UCSD-AML1 (cell line): ENCODE measurements around the gene GAA.
"Not testable (repeated sequence)": the region's sequence is repeated elsewhere in the genome, so short reads cannot be mapped to it uniquely, and the experiment has no call there.

Experiments
- DNase-seq: peaks from one replicate; lab custom pipeline; 2025; ENCODE audit not compliant: unreplicated experiment; lab: John Stamatoyannopoulos, UW

GAA gene

DNA sequence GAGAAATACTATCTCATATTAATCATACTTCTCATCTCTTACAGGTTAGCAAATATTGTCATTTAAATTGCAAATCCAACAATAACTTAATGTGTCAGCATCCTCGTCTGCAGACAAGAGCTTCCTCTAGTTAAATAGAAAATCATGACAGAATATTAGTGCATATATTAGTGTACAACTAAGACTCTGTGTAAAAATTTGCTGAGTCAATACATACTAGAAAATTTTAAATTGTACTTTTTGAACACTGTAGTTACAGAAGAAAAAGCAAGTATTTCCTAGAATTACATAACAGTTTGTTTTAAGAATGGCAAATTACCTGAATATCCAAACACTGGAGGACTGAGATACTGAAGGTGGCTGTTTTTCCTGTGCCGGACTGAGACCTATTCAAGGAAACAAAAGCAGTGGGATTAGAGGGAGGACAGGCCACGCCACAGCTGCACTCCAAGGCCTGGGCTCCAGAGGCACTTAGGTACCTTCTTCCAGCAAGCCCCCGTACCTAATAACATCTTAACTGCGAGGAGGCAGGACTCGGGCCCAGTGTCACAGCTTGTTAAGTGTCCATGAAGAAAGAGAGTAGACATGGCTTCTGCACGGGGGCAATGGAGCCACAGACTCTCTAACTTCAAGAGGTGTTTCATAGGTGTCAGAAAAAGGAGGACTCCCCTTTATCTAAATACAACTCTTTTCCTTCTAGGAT, 40.2 kb downstream of the GAA start:
- DNase-seq: no peak

- no peak for DNase-seq
Observed at GRCh38 chr17:80142929-80143328, 41.5 kb downstream of the GAA start.

- no peak for DNase-seq
Observed at GRCh38 chr17:80145076-80146075, 44.0 kb downstream of the GAA start.

- no peak for DNase-seq
Observed at GRCh38 chr17:80146121-80147034, 45.0 kb downstream of the GAA start.

GRCh38 chr17:80147035-80147822, 45.8 kb downstream of the GAA start, which contains the start of gene EIF4A3:
TSS of gene EIF4A3 (minus strand) at chr17:80147128. CDS start at chr17:80146961, 167 bp downstream.
- DNase-seq: peak; percentile 98

DNA sequence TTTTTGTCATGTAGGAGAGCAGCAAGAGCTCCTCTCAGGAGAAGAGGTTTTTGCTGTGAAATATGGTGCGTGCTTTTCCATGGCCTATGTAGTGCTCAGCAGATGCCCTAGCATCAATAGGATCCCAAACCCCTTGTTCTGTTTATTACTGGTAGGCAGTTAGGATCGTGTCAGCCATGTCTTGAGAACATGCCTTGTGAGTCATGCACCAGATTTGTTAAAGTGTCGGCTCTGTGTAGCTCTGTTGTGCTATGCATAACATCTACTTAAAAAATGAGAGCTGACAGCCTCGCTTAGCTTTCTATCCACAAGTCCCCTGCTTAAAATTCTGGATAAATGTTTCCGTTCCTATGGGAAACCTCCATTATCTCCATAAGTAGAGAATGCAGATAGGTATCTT, 50.0 kb downstream of the GAA start:
- DNase-seq: no peak

DNA sequence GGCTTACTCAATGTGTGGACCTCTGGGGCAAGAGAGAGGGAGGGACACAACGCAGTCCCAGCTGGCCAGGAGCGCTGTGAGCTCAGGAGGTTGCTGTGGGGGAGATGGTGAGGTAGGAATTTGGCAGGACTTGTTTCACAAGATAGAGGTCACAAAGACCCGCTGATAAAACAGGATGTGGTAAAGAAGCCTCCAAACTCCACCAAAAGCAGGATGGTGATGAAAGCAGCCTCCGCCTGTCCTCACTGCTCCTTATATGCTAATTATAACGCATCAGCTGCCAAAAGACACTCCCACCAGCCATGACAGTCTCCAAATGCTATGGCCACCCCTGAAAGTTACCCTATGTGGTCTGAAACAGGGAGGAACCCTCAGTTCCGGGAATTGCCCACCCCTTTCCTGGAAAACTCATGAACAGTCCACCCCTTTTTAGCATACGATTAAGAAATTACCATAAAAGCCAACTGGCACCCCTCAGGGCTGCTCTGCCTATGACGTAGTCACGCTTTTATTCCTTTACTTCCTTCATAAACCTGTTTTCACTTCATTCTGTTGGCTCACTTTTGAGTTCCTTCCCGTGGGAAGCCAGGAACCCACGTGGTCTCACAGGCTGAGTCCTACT, 50.8 kb downstream of the GAA start:
- DNase-seq: no peak

DNA sequence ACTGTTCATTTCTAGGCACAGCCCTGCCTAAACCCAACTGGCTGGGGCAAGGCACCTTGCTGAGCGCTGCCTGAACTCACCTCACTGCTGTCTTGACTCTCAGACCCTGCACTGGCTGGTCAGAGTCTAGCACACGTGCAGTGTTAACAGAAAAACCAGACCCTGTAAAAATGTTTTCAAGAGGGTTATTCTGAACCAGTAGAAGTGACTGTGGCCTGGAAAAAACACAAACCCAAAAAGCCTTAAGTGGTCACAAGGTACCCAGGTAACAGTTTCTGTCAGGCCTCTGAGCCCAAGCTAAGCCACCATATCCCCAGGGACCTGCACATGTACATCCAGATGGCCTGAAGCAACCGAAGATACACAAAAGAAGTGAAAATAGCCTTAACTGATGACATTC, 51.6 kb downstream of the GAA start:
- no peak for DNase-seq

DNA sequence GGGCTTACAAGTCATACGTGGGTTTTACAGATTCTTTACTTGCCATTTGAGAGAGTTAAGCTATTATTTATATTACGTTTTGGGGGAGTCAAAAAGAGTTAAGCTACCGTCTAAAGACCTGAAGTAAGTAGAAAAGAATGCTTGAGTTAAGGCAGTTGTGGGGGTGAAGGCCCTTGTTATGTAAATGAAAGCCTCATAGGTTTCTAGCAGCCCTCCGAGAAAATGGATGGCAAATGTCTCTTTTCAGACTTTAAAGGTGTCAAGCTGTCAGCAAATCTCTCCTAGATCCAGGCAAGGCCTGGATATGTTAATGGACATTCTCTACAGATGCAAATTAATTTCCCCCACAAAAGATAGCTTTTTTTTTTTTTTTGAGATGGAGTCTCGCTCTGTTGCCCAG, 52.8 kb downstream of the GAA start:
- DNase-seq: no peak

- not testable (repeated sequence) for DNase-seq
Observed at GRCh38 chr17:80155600-80155999, 54.2 kb downstream of the GAA start.

- no peak for DNase-seq
Observed at GRCh38 chr17:80158846-80159245, 57.5 kb downstream of the GAA start.

GRCh38 chr17:80160536-80160935, 59.2 kb downstream of the GAA start:
- no peak for DNase-seq

DNA sequence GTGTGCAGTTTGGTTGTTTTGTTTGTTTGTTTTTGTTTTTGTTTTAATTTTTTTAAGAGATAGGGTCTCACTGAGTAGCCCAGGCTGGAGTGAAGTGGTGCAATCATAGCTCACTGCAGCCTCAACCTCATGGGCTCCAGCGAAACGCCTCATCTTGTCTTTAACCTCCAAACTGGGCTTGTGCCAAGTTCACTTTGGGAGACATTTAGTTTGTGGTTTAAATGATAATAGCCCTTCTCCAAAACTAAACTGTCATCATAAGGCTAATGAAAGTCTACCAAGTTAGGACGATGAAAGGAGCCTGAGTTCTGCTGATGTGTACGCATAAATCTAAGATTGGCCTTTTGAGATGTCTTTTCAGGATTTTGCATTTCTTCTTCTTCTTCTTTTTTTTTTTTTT, 62.0 kb downstream of the GAA start:
- no peak for DNase-seq

DNA sequence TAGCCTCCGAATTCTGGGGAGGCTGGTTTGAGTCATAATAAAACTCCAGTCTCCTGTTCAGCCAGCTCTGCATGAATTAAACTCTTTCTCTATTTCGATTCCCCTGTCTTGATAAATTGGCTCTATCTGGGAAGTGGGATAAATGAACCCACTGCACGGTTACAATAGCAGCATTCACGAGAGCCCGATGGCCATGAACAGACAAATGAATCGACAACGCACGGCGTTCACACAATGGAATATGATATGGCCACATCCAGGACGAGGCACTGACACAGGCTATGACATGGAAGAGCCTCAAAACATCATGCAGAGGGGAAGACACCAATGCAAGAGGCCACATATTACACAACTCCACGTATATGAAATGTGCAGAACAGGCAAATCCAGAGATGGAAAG, 62.8 kb downstream of the GAA start:
- no peak for DNase-seq

- DNase-seq: no peak
Observed at GRCh38 chr17:80166446-80166845, 65.1 kb downstream of the GAA start.

- DNase-seq: no peak
Observed at GRCh38 chr17:80168371-80168770, 67.0 kb downstream of the GAA start.

DNA sequence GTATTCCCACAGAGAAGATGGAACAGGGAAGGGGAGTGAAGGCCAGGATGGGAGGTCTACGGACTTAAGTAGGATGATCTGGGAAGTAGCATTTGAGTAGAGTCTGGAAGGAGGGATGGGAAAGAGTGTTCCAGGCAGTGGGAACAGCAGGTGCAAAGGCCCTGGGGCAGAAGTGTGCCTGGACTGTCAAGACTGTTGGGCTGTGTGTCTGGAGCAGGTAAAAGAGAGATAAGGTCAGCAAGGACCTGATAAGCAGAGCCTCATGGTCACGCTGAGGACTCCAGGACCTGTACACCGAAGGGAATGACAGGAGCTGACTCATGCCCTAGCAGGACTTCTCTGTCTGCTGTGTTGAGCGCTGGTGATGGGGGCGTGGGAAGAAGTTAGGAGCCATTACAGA, 67.7 kb downstream of the GAA start:
- no peak for DNase-seq
